Upper lobe of left lung (tissue), 6 donors: Measurements from ENCODE around the gene B4GALNT3. TPM values are rescaled to one million over a fixed set of nuclear protein-coding genes. Genes with fewer than 3 reads are reported as not detected.
A peak's percentile ranks its signal among the peaks of the same experiment; 100 is the strongest.

Experiments
- ATAC-seq, 2 donors: fragments of 200-7000 bp; cut with Tn5 transposase; one replicate each; pipeline ENCODE4 v1.9.1; 2022; ENCODE audit warnings: mild to moderate bottlenecking in 2 of 2, moderate library complexity in 2 of 2; ENCODE audit not compliant: low FRiP score in 2 of 2
- DNase-seq, 2 donors: peaks; one replicate each; pipeline ENCODE4 v3.0.0-alpha.2; 2019 to 2020
- H3K27ac ChIP-seq, 4 donors: fragments of 200-600 bp; sonication (generic); one replicate each; pipeline ENCODE4 v1.5.1; 2016 to 2019
- H3K27me3 ChIP-seq, 4 donors: fragments of 200-600 bp; sonication (generic); one replicate each; pipeline ENCODE4 v1.5.1; 2017 to 2019
- H3K36me3 ChIP-seq, 4 donors: fragments of 200-600 bp; sonication (generic); one replicate each; pipeline ENCODE4 v1.5.1; 2016 to 2019
- H3K4me1 ChIP-seq, 4 donors: fragments of 200-600 bp; sonication (generic); one replicate each; pipeline ENCODE4 v1.5.1; 2018 to 2019
- H3K4me3 ChIP-seq, 4 donors: fragments of 200-600 bp; sonication (generic); one replicate each; pipeline ENCODE4 v1.5.1; 2017 to 2019; ENCODE audit warnings: mild to moderate bottlenecking in 2 of 4, moderate library complexity in 1 of 4
- H3K9me3 ChIP-seq, 4 donors: fragments of 200-600 bp; sonication (generic); one replicate each; pipeline ENCODE4 v1.5.1; 2018 to 2019
- EP300 ChIP-seq, 4 donors: sonication (generic); formaldehyde crosslinking; IDR thresholded peaks; one replicate each; pipeline ENCODE4 v1.5.1; 2017; ENCODE audit warnings: antibody characterized with exemption in 4 of 4, control low read depth in 2 of 4
- POLR2A ChIP-seq, 4 donors: fragments of 450-650 bp; IDR thresholded peaks; one replicate each; pipeline ENCODE4 v1.5.1; 2016 to 2017; ENCODE audit warnings: antibody characterized with exemption in 4 of 4, mild to moderate bottlenecking in 2 of 4
- POLR2AphosphoS5 ChIP-seq, 2 donors: sonication (generic); formaldehyde crosslinking; IDR thresholded peaks; one replicate each; pipeline ENCODE4 v1.5.1; 2017; ENCODE audit warnings: antibody characterized with exemption in 2 of 2
- WGBS, 2 donors: methylation state at CpG; one replicate each; pipeline ENCODE4 v1.1.5; 2017 to 2018; 5-methylcytosine and 5-hydroxymethylcytosine counted together
- total RNA-seq, 6 donors: library from RNA; depleted of rRNA in 4 of 6; stranded (reverse); fragments of >200 nt in 4 of 6; gene quantifications; one replicate each; pipeline versions ENCODE4 v1.1.0 to v1.2.1, GENCODE V29; 2016 to 2021
- TF ChIP-seq, protein P1 (sequence below), 6 experiments: fragments of 450-650 bp in 4 of 6; fragments of 200-600 bp in 2 of 6; sonication (generic) in 2 of 6; IDR thresholded peaks; one replicate each; pipeline ENCODE4 v1.5.1; 2016 to 2019; ENCODE audit warnings: antibody characterized with exemption in 6 of 6
- donor health status: DM: no; HTN: no; CAD: no; lungs with moderate emphysema.
- donor health status: DM: no; HTN: yes; CAD: no; lungs with severe emphysema.

The B4GALNT3 gene
- total RNA-seq, 6 donors from 2014 or later: 22.2 to 36.0 (median 26.9) TPM

- Histone ChIP-seq H3K27ac (no peak overlapping the region), H3K4me1 (no peaks in the 10 kb centered on the region), H3K9me3 (no peaks in the 10 kb centered on the region), H3K27me3 (no peaks in the 10 kb centered on the region), H3K36me3 (no peaks in the 10 kb centered on the region), H3K4me3 (no peak overlapping the region)
- TF ChIP-seq POLR2AphosphoS5 (IDR thresholded peaks at IDR 0.05): no peak
- no peak for TF ChIP-seq EP300 (IDR thresholded peaks at IDR 0.05)
- TF ChIP-seq POLR2A (IDR thresholded peaks at IDR 0.05): no peak
- TF ChIP-seq, protein P1, sequence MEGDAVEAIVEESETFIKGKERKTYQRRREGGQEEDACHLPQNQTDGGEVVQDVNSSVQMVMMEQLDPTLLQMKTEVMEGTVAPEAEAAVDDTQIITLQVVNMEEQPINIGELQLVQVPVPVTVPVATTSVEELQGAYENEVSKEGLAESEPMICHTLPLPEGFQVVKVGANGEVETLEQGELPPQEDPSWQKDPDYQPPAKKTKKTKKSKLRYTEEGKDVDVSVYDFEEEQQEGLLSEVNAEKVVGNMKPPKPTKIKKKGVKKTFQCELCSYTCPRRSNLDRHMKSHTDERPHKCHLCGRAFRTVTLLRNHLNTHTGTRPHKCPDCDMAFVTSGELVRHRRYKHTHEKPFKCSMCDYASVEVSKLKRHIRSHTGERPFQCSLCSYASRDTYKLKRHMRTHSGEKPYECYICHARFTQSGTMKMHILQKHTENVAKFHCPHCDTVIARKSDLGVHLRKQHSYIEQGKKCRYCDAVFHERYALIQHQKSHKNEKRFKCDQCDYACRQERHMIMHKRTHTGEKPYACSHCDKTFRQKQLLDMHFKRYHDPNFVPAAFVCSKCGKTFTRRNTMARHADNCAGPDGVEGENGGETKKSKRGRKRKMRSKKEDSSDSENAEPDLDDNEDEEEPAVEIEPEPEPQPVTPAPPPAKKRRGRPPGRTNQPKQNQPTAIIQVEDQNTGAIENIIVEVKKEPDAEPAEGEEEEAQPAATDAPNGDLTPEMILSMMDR (IDR thresholded peaks at IDR 0.05): no peak
- ATAC-seq (no peak), DNase-seq (no peak)
- 95 to 96% methylated on average over 1 of the region's 1 CpG for WGBS, 2 donors
Measured at GRCh38 chr12:447141-447540, 12.6 kb upstream of the B4GALNT3 start.

DNA sequence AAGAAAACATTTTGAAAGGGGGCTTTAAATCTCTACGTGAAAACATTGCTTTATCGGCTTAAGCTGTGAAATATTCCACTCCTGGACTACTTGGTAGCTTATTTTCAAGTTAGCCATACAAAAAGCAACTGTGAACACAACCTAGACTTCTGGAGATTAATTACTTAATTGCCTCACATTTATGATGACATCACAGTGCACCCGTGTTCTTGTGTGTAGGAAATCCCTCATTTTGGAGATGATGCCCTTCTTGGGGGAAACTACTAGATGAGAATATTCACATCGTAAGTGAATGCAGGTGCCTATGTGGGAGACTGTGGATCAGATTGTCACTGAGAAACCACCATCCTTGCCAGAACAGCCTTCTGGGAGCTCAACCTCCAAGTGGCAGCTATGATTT is 10.5 kb upstream of the B4GALNT3 start:
- no peak for ATAC-seq
- Histone ChIP-seq H3K9me3 (no peaks in the 10 kb centered on the region), H3K27me3 (no peaks in the 10 kb centered on the region), H3K4me3 (no peak overlapping the region), H3K27ac (no peak overlapping the region), H3K36me3 (no peaks in the 10 kb centered on the region), H3K4me1 (no peaks in the 10 kb centered on the region)
- no peak for TF ChIP-seq EP300 (IDR thresholded peaks at IDR 0.05)
- TF ChIP-seq, protein P1 (IDR thresholded peaks at IDR 0.05): no peak
- TF ChIP-seq POLR2AphosphoS5 (IDR thresholded peaks at IDR 0.05): no peak
- TF ChIP-seq POLR2A (IDR thresholded peaks at IDR 0.05): no peak
- 59 to 75% methylated on average over 4 of the region's 4 CpGs for WGBS, 2 donors
- no peak for DNase-seq

- Histone ChIP-seq H3K27ac (no peak overlapping the region), H3K36me3 (no peaks in the 10 kb centered on the region), H3K27me3 (no peaks in the 10 kb centered on the region), H3K4me3 (no peak overlapping the region), H3K9me3 (no peaks in the 10 kb centered on the region), H3K4me1 (no peaks in the 10 kb centered on the region)
- DNase-seq (no peak), ATAC-seq (no peak)
- TF ChIP-seq, protein P1 (IDR thresholded peaks at IDR 0.05): no peak
- TF ChIP-seq POLR2A (IDR thresholded peaks at IDR 0.05) (no peak), EP300 (IDR thresholded peaks at IDR 0.05) (no peak), POLR2AphosphoS5 (IDR thresholded peaks at IDR 0.05) (no peak)
- WGBS, 2 donors: 70 to 71% methylated on average over 3 of the region's 3 CpGs
Measured at GRCh38 chr12:450438-450837, 9.3 kb upstream of the B4GALNT3 start.

- 53 to 79% methylated on average over 10 to 13 of the region's 25 CpGs for WGBS, 2 donors
- Histone ChIP-seq H3K9me3 (no peaks in the 10 kb centered on the region), H3K4me3 (no peak overlapping the region), H3K4me1 (no peaks in the 10 kb centered on the region), H3K36me3 (no peaks in the 10 kb centered on the region), H3K27me3 (no peaks in the 10 kb centered on the region), H3K27ac (no peak overlapping the region)
- DNase-seq: peak; percentile 49 to 88
- TF ChIP-seq, protein P1 (IDR thresholded peaks at IDR 0.05): peak in 4 of 6 experiments; percentile 12 to 39 (median 34)
- no peak for TF ChIP-seq POLR2AphosphoS5 (IDR thresholded peaks at IDR 0.05)
- no peak for ATAC-seq
Measured at GRCh38 chr12:452667-453210, 7.0 kb upstream of the B4GALNT3 start.

DNA sequence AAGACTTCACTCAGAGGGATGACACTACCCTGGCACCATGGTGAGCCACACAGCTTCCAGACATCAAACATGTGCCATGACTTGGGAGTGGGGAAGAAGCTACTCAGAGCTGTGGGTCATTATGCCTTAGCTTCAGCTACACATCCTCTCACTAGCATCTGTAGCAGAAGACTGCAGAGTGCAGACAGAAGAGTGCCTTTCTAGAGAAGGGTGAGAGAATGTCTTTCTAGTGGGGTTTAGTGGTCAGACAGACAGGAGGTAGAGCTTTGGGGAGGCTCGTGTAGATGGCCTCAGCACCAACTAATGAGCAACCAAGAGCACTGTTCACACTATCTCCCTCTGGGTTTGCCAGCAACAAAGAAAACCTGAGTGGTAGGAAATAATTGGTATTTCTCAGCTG is 4.9 kb upstream of the B4GALNT3 start:
- Histone ChIP-seq H3K27ac (no peak overlapping the region), H3K4me3 (no peak overlapping the region)
- WGBS, 2 donors: 64% methylated on average over 1 of the region's 1 CpG

More for the DNA sequence above, 4.9 kb upstream of the B4GALNT3 start:
- no peak for ATAC-seq
- Histone ChIP-seq H3K4me1 (peaks cover 0 to 11% (median 5%) of the 10 kb centered on the region in 4 donors), H3K27me3 (peaks cover 0 to 9% (median 4%) of the 10 kb centered on the region in 4 donors), H3K36me3 (no peaks in the 10 kb centered on the region), H3K9me3 (no peaks in the 10 kb centered on the region)
- TF ChIP-seq POLR2AphosphoS5 (IDR thresholded peaks at IDR 0.05): no peak
- no peak for TF ChIP-seq EP300 (IDR thresholded peaks at IDR 0.05)
- TF ChIP-seq POLR2A (IDR thresholded peaks at IDR 0.05): no peak
- TF ChIP-seq, protein P1 (IDR thresholded peaks at IDR 0.05): no peak
- no peak for DNase-seq
